ENCODE data around the gene KRTAP3-1.

GRCh38 chr17:41009301-41009760 lies 403 bp upstream of the KRTAP3-1 start:
- no peak for TF ChIP-seq CTCF (IDR thresholded peaks at IDR 0.05)
- no peak for TF ChIP-seq EP300 (IDR thresholded peaks at IDR 0.05)
- TF ChIP-seq POLR2A (IDR thresholded peaks at IDR 0.05) = no peak
- TF ChIP-seq POLR2AphosphoS5 (IDR thresholded peaks at IDR 0.05) = no peak
